GM21825 (cell line): ENCODE measurements around the gene PFDN1.

ENCODE experiments used
- ATAC-seq: cut with Tn5 transposase; IDR thresholded peaks from one replicate; pipeline ENCODE4 v1.9.1; 2021; ENCODE audit warnings: mild to moderate bottlenecking, moderate library complexity; ENCODE audit not compliant: unreplicated experiment

The PFDN1 gene

DNA sequence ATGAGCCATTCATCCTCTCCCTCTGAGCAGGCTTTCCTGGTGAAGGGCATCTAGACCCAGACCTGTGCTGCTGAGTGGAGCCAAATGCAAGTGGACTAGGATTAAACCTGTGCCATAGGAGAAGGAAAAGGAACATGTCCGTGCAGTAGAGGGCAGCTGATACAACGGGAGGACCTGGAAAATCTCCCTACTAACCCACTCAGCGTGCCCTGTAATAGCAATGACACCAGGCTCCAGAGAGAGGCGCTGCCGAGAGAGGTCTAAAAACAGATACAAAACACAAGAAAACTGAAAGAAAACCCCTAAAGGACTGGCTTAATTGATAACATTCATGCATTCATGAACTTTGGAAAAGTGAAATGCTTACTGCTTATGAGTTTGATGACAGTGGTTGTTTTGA lies 60.8 kb downstream of the PFDN1 start:
- no peak for ATAC-seq

GRCh38 chr5:140240987-140241706 lies 61.8 kb downstream of the PFDN1 start:
- ATAC-seq, result no peak

- peak; percentile 47 for ATAC-seq
Observed at GRCh38 chr5:140239939-140240700, 62.8 kb downstream of the PFDN1 start.

- ATAC-seq, result no peak
Observed at GRCh38 chr5:140239461-140239860, 63.4 kb downstream of the PFDN1 start.

- no peak for ATAC-seq
Observed at GRCh38 chr5:140238756-140239155, 64.1 kb downstream of the PFDN1 start.

DNA sequence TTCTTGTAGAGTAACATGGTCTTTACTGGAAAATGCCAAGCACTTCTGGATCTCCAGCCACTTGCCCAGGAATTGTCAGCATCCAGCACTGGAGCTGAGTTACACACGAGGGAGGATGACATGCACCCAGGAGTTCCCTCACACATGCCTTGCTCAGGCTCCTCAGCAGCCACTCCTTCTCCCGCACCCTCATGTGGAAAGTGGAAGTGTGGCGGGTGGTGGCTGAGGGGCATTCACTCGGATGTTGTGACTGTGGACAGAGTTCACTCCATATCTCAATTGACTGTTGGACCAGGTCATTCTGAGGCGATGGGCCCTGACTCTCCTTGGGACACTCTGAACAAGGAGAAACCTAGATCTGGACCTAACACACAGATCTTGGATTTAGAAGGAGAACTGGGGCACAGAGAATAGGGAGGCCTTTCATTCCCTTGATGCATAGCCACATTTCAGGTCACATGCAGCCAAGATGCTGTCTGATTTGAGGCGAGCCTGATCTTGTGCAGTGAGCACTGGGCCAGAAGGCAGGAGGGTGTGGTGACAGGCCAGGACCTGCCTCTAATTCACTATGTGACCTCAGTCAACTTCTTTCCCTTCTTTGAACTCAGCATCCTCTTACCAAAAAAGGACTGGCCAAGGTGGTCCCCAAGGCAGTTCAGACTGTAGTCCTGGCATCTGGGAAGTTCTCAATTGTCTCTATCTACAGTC lies 65.9 kb downstream of the PFDN1 start:
- no peak for ATAC-seq

DNA sequence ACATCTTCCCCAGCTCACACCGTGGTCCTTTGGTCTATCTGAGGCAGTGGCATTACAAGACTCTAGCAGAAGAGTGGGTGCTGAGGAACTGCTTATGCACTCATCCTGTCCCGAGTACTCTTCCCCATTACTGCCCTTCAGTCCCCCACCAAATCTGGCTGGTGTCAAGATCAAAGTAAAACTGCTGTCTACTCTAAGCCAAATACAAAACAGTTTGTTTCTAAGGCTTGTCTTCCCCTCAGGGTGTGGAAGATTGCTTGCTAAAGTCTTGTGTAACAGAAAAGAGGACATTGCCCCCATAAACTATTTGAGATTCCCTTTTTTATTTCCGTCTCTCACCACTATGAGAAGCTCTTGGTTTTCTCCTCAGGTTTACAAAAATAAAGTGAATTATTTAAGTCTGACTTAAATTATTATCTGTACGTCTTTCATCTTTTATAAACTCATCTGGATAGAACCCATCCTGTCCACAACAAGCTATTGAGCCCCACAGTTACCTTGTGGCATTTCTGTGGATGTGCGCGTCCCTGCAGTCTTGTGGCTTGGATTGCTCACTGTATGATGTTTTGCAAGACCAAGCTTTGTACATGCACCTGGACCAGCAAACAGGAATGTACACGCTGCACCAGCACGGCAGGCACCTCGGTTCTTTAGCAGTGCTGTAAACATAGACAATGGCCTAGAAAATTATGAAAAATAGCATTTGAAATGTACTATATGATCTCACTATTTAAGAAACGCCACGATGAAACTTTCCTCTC lies 66.9 kb downstream of the PFDN1 start:
- no peak for ATAC-seq

DNA sequence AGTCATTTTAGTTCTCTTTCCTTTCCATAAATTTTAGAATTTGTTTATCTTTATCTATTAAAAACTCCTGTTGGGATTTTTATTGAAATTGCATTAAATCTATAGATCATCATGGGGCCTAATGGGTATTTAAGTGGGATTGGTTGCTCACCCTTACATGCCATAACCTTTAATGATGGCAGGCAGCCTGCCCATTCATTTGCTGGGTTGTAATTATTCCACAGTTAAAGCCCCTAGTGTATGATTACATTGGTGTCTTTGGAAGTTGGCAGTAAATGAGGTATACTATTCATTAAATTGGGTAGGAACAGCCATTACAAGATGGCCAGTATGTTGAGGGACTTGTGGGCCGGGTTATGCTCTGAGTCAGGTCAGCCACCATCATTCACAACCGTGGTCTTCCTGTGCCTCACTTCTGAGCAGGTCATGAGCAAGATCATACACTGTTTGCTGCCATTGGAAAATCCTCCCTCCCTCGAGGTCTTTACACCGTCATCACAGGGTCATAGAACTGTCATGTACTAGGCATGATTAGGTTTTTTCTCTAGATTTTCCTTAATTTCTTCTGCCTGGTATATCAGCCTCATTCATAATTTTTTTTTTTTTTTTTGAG lies 68.4 kb downstream of the PFDN1 start:
- ATAC-seq, result no peak

DNA sequence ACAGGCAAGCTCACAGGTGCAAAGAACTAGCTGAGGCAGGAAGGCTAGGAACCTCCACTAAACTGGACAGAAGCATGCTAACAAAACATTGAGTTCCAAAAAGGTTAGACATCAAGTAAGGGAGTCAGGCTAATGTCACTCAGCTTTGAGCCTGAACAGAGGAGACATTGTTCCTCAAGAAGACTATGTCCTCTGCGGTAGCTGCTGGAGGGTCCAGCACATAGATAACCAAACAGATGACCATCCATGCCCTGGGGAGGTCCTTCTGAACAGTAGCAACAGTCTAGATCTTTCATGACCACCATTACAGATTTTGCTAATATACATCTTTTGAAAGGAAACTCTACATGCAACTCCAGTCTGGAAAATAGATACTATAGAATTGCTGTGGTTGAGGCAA lies 70.2 kb downstream of the PFDN1 start:
- ATAC-seq, result no peak

- ATAC-seq, result no peak
Observed at GRCh38 chr5:140230373-140230772, 72.5 kb downstream of the PFDN1 start.

GRCh38 chr5:140228364-140228837 lies 74.5 kb downstream of the PFDN1 start:
- no peak for ATAC-seq

DNA sequence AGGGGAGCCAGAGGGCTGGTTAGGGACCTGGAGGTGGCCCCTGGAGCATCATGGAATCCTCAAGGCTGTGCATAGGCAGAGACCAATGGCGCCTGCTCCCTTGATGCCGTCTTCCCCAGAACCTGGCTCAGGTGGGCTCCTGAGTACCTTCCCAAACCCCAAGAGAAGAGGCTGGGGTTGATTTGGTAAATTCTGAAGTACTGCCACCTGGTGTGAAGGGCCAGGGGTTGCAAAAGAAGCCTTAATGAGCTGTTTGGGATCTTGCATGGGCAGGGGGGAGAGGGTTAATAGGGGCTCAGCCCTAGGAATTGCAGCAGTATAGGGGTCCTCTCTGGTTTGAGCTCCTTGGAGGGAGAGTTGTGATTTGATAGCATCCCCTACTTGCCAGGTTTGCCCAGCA lies 75.9 kb downstream of the PFDN1 start:
- ATAC-seq, result no peak

GRCh38 chr5:140225396-140225795 lies 77.5 kb downstream of the PFDN1 start:
- no peak for ATAC-seq

GRCh38 chr5:140224658-140225057 lies 78.2 kb downstream of the PFDN1 start:
- ATAC-seq, result no peak

GRCh38 chr5:140223567-140223966 lies 79.3 kb downstream of the PFDN1 start:
- ATAC-seq, result no peak

DNA sequence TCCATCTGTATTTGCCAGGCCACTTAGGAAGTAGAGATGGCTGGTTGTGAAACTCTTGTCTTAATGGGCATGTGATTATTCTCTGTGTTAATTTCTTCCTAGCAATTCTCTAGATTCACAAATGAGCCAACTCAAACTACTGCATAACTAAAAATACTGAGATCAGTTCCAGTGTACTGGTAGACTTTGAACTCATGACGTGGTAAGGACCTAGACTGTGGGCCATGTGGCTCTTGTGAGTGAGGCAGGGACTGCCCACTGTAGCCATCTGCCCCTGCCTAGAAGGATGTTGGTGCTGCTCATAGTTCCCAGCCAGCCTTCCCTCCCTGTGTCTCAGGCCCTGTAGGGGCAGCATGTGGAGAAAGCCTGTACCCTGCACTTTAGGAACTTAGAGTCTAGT lies 80.5 kb downstream of the PFDN1 start:
- ATAC-seq, result no peak

DNA sequence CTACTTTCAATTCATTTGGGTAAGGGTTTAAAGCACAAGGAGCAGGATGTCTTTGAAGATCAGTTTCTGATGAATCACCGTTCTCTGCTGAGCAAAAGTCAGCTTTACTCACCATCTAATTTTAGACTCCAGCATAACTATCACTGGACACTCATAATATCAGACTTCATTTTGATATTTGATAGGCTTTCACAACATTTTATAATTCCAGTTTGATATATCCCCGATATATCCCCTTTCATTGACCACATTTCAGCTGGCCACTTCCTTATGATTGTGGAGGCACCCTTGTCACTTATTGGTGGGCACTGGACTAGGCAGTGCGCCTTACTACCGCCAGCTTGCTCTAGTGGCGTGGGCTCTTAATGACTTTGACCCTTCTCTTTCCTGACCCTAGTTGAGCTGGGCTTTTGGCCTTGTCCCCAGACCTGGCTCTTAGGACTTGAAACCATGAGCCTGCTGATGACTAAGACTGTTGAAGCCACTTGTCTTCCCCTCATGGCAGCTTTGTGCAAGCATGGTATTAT lies 81.1 kb downstream of the PFDN1 start:
- peak; percentile 39 for ATAC-seq

DNA sequence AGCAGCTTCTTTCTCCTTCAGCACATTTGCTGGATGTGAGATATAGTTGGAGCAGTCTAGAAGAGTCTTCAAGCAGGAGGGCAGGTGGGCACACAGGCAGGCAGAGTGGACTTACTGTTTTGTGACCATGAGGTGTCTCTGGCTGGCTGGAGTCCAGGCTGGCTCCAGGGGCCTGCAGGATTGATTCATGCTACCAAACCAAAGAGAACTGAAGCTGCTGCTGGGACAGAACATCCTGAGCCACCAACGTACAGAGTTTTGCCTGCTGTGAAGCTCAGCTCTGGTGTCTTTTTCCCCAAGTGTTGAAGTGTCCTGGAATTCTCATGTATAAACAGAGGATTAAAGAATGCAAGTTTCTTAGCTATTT lies 82.2 kb downstream of the PFDN1 start:
- no peak for ATAC-seq

GRCh38 chr5:140220032-140220697 lies 82.7 kb downstream of the PFDN1 start:
- ATAC-seq, result peak; percentile 67
